MCF 10A (cell line): Measurements from ENCODE around the gene RNF6. TPM values are rescaled to one million over a fixed set of nuclear protein-coding genes. Genes with fewer than 3 reads are reported as not detected.
A peak's percentile ranks its signal among the peaks of the same experiment; 100 is the strongest.

ENCODE experiments used
- BruUV-seq: library from RNA; stranded (reverse); fragments of 400-500 nt; replicated peaks from 2 replicates; lab custom pipeline; 2021; lab: Mats Ljungman, UMichigan
- CTCF ChIA-PET: fragments of 300-600 bp; sonication (Branson Sonifier 250); formaldehyde crosslinking; extraction: SDS; loops from one replicate; lab custom pipeline; 2021; ENCODE audit warnings: antibody characterized with exemption, inconsistent platforms; lab: Yijun Ruan, JAX
- POLR2A ChIA-PET: fragments of 300-600, 350-650 bp; sonication (Branson Sonifier 250); formaldehyde crosslinking; extraction: SDS; loops from one replicate; lab custom pipeline; 2020; ENCODE audit warnings: antibody characterized with exemption, inconsistent platforms; lab: Yijun Ruan, JAX
- DNase-seq: peaks from one replicate; pipeline ENCODE4 v3.0.0-alpha.2; 2018; ENCODE audit not compliant: unreplicated experiment
- H3K27ac Mint-ChIP-seq: one replicate; pipeline ENCODE4 v1.8.0; 2022; ENCODE audit warnings: mild to moderate bottlenecking, low read depth, mixed read lengths; ENCODE audit not compliant: unreplicated experiment
- H3K27me3 Mint-ChIP-seq: one replicate; pipeline ENCODE4 v1.8.0; 2022; ENCODE audit warnings: mixed read lengths; ENCODE audit not compliant: insufficient read depth, unreplicated experiment
- H3K36me3 Mint-ChIP-seq: one replicate; pipeline ENCODE4 v1.8.0; 2022; ENCODE audit warnings: mild to moderate bottlenecking, moderate library complexity, mixed read lengths; ENCODE audit not compliant: insufficient read depth, unreplicated experiment
- H3K4me1 Mint-ChIP-seq: one replicate; pipeline ENCODE4 v1.8.0; 2022; ENCODE audit warnings: mixed read lengths; ENCODE audit not compliant: insufficient read depth, unreplicated experiment
- H3K4me3 Mint-ChIP-seq: one replicate; pipeline ENCODE4 v1.8.0; 2022; ENCODE audit warnings: mild to moderate bottlenecking, moderate library complexity, mixed read lengths; ENCODE audit not compliant: unreplicated experiment
- H3K9me3 Mint-ChIP-seq: one replicate; pipeline ENCODE4 v1.8.0; 2022; ENCODE audit warnings: mixed read lengths; ENCODE audit not compliant: unreplicated experiment
- CTCF ChIP-seq: fragments of 200-600 bp; IDR thresholded peaks from one replicate; pipeline ENCODE4 v1.8.0; 2022; ENCODE audit warnings: antibody characterized with exemption, mild to moderate bottlenecking; ENCODE audit not compliant: unreplicated experiment
- intact Hi-C: fragments of 100-400 bp; cut with micrococcal nuclease; formaldehyde crosslinking; loops from 2 replicates; pipeline ENCODE4 v1.14.1; 2022
- total RNA-seq: library from RNA; stranded (reverse); gene quantifications from 2 replicates; pipeline ENCODE4 v1.2.3, GENCODE V29; 2022

The RNF6 gene
- total RNA-seq, 1 experiment from 2014 or later: 81.9 TPM

- no peaks in the 10 kb centered on the region for H3K36me3 Mint-ChIP-seq
Measured at GRCh38 chr13:26197298-26197697, 24.8 kb downstream of the RNF6 start.

GRCh38 chr13:26186995-26187394 is 35.1 kb downstream of the RNF6 start:
- H3K9me3 Mint-ChIP-seq: no peaks in the 10 kb centered on the region
- peaks cover 6% of the 10 kb centered on the region for H3K36me3 Mint-ChIP-seq
- POLR2A ChIA-PET: interaction anchor here (1.0 to 4.0 kb wide), 8 partner anchors 16 to 511 kb away, joined by 3 to 41 read pairs (median 4); partner anchors contain the start of genes RNF6 and WASF3
- peak overlapping the region; percentile 96 for H3K4me3 Mint-ChIP-seq
- DNase-seq: peak; percentile 6
- CTCF ChIA-PET: interaction anchor here (0.7 to 4.0 kb wide), 8 partner anchors 10 to 1030 kb away, joined by 3 to 41 read pairs (median 4); no protein-coding TSS in a partner anchor
- no peak for TF ChIP-seq CTCF
- peak overlapping the region; percentile 93 for H3K27ac Mint-ChIP-seq
- no peaks in the 10 kb centered on the region for H3K27me3 Mint-ChIP-seq
- intact Hi-C loops: loop anchor here (1.0 to 5.0 kb wide), 3 partner anchors 309 to 743 kb away; partner anchors contain the start of gene WASF3
- BruUV-seq: TSS peak; percentile 59
- peaks cover 5% of the 10 kb centered on the region for H3K4me1 Mint-ChIP-seq

More at GRCh38 chr13:26197298-26197697, 24.8 kb downstream of the RNF6 start:
- no peaks in the 10 kb centered on the region for H3K4me1 Mint-ChIP-seq
- H3K9me3 Mint-ChIP-seq: peaks cover 14% of the 10 kb centered on the region
- ChIA-PET CTCF (interaction anchor here (1.0 to 1.4 kb wide), 2 partner anchors 9 to 13 kb away, joined by 3 to 4 read pairs; no protein-coding TSS in a partner anchor), POLR2A (no interaction called here)
- H3K27me3 Mint-ChIP-seq: no peaks in the 10 kb centered on the region
- no TSS peak for BruUV-seq
- DNase-seq: no peak
- no peak for TF ChIP-seq CTCF
- intact Hi-C loops: no loop called here
- H3K27ac Mint-ChIP-seq: peak overlapping the region; percentile 82
- H3K4me3 Mint-ChIP-seq: no peak overlapping the region

GRCh38 chr13:26186118-26186870 is 35.8 kb downstream of the RNF6 start:
- Mint-ChIP-seq H3K4me1 (peaks cover 5% of the 10 kb centered on the region), H3K4me3 (peak overlapping the region; percentile 96), H3K27ac (peak overlapping the region; percentile 93), H3K9me3 (no peaks in the 10 kb centered on the region), H3K36me3 (peaks cover 6% of the 10 kb centered on the region), H3K27me3 (no peaks in the 10 kb centered on the region)
- TF ChIP-seq CTCF: peak; percentile 50
- CTCF ChIA-PET: interaction anchor here (0.5 to 4.0 kb wide), 26 partner anchors 9 to 1031 kb away, joined by 3 to 64 read pairs (median 4); no protein-coding TSS in a partner anchor
- POLR2A ChIA-PET: interaction anchor here (0.8 to 4.0 kb wide), 13 partner anchors 14 to 512 kb away, joined by 3 to 41 read pairs (median 4); partner anchors contain the start of genes RNF6 and WASF3
- BruUV-seq: no TSS peak
- peak; percentile 94 for DNase-seq
- intact Hi-C loops: loop anchor here (1.0 to 5.0 kb wide), 3 partner anchors 310 to 744 kb away; partner anchors contain the start of gene WASF3

- no peak for TF ChIP-seq CTCF
- ChIA-PET POLR2A (interaction anchor here (0.8 to 4.0 kb wide), 15 partner anchors 13 to 512 kb away, joined by 3 to 41 read pairs (median 4); partner anchors contain the start of genes RNF6 and WASF3), CTCF (interaction anchor here (0.5 to 4.0 kb wide), 35 partner anchors 10 to 946 kb away, joined by 3 to 64 read pairs (median 4); partner anchors contain the start of gene RNF6)
- Mint-ChIP-seq H3K27me3 (no peaks in the 10 kb centered on the region), H3K9me3 (no peaks in the 10 kb centered on the region), H3K27ac (peak overlapping the region; percentile 93), H3K4me3 (peak overlapping the region; percentile 96), H3K36me3 (peaks cover 6% of the 10 kb centered on the region), H3K4me1 (peaks cover 5% of the 10 kb centered on the region)
- BruUV-seq: no TSS peak
- DNase-seq: no peak
- intact Hi-C loops: loop anchor here (1.0 to 5.0 kb wide), 3 partner anchors 311 to 745 kb away; partner anchors contain the start of gene WASF3
Measured at GRCh38 chr13:26185720-26186117, 36.4 kb downstream of the RNF6 start.
